HG03575 (cell line): ENCODE results near the gene PRPF8.
"Not testable (repeated sequence)": the region's sequence is repeated elsewhere in the genome, so short reads cannot be mapped to it uniquely, and the experiment has no call there.

Experiments used
- ATAC-seq: cut with Tn5 transposase; IDR thresholded peaks from one replicate; pipeline ENCODE4 v1.9.1; 2021; ENCODE audit not compliant: unreplicated experiment, insufficient number of reproducible peaks, low FRiP score; ENCODE audit errors: extremely low read depth

PRPF8 gene

DNA sequence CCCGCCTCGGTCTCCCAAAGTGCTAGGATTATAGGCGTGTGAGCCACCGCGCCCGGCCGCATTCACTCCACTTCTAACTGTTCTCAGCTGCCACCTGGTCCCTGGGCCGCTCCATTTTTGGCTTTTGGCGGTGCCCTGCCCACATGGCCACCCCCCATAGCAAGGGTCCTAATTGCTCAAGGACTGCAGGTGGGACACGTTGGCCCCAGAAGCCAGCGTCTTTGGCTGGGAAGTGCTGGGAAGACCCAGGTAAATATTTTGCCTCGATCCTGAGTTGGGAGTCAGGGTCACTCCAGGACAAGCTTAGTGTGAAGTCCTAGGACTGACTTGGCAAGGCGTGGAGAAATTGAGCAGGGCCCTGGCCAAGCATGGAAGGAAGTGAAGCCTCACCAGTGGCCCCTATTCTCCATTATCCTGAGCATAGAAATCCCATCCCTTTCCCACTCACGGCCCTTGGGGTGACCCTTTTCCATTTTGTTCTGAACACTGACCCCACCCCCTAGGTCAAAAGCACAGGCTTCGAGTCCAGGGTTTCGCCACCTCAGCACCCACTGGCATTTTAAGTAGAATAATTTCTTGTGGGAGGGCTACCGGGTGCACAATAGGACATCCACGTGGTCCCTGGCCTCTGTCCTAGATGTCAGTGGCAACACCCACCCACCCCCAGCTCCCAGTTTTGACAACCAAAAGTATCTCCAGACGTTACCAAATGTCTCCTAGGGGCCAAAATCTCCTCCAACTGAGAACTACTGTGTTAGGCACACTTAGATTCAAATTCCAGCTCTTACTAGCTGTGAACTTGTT is 33.9 kb upstream of the PRPF8 start:
- ATAC-seq: no peak

DNA sequence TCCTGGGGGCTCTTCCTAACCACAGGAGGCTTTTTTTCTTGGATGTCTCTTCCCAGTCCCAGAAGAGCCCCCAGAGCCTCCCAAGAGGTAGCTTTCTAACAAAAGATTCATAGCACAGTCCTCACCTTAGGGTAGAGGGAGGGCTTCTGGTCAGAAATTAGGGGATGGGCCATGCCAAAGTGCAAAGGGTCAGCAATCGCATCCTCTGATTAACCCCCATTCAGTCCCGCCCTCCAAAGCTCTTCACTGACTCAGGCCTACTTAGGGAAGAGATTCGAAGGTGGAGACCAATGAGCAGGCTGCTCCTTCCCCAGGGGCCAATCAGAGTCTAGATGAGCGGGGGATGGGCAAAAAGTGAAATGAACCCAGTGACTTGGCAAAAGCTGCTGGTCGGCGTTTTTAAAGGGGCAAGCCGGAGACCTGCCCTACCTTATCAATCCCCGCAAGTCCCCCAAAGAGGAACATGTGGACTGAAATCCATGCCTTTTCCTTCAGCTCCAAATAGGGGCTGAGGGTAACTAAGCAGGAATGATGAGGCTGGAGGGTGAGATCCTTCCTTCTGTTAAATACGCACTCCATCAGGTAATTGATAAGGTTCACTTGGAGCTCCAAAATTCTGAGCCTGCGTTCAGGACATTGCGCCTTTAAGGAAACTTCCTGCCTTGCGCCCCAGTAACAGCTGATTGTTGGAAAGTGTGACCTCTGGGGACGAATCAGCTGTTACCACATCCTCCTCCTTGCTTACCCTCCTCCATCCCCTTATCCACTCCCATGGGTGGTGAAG is 32.4 kb upstream of the PRPF8 start:
- ATAC-seq: no peak

DNA sequence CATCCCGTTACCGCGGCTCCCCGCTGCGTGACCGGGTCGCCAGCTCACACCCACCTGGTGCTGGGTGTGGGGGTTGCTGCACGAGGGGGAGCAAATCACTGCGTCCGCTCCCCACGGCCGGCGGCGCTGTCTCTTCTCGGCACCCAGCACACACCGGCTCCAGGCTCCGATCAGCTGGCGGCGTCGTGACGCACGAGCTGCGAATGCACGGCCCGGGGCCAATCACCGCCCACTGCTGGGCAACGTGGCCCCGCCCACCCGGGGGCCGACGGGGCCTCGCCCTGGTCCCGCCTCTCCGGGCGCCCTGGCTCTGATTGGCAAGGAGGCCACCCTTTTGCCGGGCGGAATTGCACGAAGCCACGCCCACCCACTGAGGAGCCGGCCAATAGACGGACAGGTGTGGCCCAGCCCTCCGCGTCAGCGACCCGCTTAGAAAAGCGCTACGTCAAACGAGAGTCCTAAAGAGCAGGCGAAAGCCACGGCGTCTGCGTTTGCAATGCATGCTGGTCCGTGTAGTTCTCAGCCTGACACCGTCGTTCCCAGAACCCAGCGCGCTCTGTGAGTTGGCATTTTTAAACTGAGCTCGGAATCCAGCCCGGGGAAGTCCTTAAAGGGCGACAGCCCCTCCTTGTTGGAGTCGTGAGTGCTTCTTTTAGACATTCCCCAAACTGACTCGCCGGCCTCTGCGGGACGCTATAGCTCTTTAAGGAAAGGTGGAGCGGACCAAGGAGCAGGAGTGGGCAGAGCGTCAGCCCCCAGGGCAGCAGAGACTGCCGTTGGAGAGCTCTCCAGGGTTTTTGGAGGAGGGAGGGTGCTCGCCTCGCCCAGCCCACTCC is 31.6 kb upstream of the PRPF8 start:
- peak; percentile 56 for ATAC-seq

DNA sequence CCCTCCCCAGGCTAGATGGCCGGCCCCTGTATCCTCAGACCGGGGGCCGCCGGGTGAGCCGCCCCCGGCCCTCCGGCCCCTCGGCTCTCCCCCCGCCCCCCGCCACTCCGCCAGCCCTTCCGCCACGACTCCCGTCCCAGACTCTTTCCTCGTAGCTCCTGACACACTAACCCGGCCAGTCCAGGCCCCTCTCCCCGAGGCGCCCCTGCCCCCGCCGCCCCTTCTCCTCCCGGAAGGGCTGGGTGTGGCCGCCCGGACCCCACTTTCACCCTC is 31.1 kb upstream of the PRPF8 start:
- ATAC-seq: no peak

DNA sequence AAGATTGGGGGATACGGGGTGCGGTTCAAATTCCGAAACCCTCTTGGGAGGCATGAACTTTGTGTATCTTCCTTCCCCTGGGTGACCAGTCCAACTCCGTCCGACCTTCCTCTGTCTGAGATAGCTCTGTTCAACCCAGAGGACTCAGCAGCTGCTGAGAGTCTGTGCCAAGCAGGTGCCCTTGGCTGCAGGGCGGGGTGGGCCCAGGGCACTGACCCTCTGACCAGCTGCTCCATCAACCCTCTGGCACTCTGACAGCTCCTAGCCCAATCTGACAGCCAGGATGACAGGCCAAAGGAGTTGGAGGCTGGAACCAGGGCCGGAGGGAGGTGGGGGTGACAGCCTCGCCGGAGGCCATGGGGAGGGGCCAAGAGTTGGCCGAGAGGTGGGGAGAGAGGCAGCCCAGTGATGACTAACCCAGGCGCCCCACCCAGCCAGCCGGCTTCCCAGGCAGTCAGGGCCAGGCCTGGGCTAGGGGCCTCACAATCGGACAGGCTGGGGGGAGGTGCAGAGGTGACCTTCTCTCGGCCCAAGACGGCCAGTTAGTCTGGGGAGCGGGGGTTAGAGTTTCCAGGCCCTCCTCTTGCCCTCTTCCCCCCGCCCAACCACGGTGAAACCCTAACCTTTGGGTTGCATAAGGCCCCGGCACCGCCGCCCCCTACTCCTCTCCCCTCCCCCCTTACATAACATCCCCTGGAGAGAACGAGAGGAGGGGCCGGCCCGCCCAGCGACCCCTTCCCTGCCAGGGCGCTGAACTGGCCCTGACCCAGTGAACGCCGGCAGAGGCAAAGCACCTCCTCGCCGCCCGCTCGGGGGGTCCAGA is 30.5 kb upstream of the PRPF8 start:
- ATAC-seq: no peak

DNA sequence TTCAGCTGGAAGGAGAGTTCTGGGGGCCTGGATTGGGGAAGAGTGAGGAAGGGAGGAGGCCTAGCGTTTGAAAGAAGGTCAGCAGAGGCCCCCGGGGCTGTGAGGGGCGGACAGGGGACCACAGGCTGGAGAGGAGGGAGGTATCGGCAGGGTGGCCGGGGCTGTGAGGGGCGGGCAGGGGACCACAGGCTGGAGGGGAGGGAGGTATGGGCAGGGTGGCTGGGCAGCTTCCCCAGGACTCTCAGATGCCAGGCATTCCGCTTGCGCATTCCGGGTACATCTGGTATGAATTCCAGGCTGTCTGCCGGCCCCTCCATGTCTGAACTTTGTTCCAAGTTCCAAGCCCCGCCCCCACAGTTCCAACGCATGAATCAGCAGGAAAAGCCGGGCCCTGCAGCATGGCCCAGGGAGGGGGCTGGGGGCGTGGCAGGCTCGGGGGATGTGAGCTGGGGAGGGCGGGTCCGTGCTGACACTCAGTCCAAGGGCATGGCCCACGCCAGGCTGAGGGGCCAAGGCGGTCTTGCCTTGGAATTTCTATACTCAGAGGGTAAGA is 29.8 kb upstream of the PRPF8 start:
- no peak for ATAC-seq

DNA sequence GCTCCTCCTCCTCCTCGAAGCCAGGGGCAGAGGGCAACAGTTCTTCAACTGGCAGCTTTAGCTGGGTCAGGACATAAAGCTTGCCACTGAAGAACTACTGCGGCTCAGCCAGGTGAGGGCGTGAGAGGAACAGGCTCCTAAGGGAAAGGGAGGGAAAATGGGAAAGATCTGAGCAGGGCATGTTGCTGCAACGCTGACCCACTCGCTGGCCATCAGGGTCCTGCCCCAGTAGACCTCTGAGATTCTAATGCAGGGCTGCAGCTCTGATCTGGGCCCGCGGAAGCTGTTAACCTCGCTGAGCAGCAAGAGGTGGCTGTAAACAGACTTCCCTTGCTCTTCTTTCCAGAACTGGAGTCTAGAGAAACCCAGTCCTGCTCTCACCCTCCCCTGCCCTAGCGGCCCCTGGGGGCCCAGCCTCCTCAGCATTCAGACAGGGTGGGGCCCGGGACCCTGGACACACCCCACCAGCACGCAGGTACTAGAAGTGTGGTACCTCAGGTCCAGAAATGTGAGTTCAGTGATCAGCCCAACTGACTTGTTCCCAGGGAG is 29.3 kb upstream of the PRPF8 start:
- ATAC-seq: no peak

DNA sequence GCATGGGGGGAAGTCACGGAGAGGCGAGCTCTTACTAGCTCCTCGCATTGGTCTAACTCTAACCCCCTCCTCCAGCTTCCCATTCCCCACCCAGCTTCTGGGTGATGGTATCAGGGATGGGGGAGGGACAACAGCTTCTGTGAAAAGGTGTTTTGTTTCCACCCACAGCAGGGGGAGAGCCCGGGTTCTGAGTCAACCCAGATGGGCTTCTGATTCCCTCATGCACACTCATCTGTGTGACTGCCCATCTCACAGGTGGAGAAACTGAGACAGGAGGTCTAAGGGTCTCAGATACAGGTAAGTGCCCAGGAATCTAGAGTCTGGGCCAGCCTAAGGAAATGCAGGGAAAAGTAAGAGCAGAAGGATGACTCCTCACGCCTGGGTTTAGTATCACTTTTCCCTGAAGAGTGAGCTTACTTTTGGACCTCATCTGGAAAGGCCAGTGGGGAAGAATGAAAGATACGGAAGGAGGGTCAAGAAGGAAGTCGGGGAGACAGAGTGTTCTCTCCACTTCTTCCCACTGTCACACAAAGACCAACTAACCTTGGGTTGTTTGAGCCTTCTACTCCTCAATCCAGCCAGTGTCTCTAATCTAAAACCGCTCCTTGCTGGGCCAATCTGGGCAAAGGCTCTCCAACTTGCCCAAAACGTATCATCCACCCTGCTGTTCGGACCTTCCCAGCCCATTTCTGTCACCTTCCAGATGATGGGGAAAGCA is 28.7 kb upstream of the PRPF8 start:
- no peak for ATAC-seq

DNA sequence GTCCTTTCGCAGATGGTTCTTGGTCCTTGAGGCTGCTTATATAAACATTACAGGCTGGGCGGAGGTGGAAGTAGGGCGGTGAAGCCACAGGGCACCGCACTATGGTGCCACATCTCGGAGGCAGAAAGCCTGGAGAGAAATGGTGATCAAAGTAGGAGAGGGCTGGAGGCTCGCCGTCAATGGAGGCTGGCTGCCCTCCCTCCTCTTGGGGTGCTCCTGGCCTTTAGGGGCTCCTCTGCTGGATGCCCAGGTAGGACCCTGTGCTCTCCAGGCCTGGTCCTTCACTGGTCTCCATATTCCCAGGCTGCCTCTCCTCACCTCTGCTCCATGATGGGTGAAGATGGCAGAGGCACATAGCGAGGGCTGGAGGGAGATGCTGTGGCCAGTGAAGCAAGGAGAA is 27.6 kb upstream of the PRPF8 start:
- ATAC-seq: no peak

DNA sequence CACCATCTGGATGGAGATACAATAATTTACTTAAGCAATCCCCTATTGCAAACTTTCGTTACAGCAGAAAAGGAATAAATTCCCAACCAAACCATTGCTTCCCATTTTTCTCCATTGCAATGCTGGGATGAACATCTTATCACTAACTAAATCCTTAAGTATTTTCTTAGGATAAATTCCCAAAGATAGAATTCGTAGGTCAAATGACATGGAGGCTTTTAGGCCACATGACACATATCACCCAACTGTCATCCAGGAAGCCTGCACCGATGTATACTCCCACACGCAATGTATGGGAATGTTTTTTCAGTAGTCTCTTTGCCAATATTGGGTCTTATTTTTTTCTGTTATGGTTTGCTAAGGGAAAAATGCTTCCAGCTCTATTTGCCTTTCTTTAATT is 27.1 kb upstream of the PRPF8 start:
- no peak for ATAC-seq

DNA sequence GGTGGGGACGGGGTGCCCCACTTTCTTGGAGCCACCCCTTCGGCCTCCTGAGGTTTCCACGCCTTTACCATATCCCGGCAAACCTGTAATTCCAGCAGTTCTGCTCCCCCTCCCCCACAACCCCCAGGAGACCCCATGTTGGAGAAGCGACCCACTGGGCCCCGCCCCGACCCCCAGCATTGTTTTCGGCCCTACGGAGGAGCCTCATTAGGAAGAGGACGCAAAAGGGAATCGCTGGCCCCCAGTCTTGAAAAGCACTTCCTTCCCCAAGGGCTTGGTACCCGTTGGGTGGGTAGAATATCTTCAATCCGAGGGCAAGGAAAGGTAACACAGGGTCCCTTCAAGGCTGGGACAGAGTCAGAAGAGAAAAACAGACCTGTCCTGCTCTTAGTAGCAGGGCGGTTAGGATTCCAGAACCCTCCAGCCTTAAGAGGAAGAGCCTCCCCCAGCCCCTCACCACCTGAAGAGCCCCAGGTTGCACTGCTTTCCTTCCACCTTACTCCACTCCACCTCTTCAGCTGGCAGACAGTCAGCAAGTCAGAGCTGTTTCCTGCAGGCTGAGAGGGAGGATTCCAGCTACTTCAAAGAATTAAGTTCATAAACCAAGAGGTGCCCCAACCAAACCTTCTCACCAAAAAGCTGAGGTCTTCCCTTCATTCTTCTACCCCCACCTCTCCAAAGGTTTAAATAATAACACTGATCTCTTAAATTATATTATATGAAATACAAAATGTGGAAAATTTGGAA is 26.3 kb upstream of the PRPF8 start:
- no peak for ATAC-seq

DNA sequence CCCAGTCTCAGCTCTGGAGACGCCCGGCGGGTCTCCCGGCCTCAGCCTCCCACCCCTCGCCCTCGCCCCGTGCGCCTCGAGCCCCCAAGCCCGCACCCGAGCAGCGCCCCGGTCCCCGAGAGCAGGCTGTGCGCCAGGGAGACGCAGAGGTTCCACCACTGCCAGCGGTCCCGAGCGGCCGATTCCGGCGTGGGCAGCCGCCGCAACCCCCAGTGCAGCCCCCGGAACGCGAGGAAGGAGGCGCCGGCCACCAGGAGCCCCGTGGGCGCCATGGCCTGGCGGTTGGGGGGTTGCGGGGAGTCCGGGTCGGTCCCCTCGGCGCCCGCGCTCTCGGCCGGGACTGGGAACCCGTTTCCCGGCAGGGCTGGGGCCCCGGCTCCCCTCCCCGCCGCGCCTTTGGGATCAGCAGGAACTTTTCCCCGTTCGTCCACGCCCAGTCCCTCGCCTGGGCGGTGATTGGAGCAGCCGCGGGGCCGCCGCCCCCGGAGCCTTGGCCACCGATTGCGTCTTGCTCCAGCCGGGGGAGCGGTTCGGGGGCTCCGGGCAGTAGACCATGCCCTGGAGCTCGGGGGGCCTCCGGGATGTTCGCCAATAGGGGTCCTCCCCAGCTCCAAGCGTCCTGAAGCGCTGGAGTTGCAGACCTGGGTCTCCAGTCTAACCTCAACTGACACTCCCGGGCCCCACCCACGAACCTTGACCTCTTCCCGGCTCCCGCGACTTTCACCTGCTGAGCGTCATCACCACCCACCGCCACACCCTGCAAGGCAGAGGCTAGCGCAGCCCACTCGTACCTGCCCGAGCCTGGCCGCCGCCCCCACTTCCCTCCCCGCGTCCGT is 25.5 kb upstream of the PRPF8 start, which contains the start of gene TLCD2:
Gene TLCD2, minus strand, starts transcription at position 407 of the 836 bp plus-strand sequence. Its CDS starts 135 bp downstream, at position 272.
- ATAC-seq: no peak

DNA sequence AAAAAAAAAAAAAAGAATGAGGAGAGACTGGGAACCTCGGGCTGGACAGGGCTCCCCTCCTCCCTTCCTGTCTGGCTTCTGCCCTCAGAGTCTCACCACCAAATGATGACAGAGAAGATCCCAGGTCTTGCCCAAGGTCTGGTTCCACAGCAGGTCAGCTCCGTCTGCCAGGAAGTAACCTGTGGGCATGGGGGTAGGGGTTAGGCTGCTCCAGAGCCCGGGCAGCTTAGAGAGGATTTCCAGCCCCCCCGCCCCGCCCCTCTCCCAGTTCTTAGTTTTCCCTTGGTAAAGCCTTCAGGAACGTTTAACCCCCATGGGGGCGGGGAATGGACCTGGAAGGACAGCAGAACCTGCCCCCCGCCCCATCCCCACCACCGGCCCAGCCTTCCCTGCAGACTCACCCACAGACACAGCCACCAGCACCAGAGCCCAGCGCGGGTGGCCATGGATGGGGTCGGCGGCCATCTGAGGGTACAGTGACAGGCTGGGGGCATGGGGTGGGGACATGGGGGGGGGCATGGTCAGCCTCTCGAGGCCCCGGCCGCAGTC is 24.8 kb upstream of the PRPF8 start:
- no peak for ATAC-seq

DNA sequence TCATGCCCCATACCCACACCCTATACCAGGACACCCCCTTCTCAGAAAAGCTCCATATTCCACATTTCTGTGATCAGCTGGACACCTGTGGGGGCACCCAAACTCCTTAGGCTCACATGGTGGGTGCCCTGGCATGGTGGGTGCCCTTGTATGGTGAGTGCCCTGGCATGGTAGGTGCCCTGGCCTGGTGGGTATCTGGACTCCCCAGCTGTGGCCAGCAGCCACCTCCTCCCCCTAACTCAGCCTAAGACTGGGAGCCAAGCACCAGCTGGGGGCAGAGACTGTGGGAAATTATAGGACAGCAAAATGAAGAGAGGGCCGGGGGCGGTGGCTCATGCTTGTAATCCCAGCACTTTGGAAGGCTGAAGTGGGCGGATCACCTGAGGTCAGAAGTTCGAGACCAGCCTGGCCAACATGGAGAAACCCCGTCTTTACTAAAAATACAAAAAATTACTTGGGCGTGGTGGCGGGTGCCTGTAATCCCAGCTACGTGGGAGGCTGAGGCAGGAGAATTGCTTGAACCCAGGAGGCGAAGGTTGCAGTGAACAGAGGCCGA is 24.2 kb upstream of the PRPF8 start:
- not testable (repeated sequence) for ATAC-seq

DNA sequence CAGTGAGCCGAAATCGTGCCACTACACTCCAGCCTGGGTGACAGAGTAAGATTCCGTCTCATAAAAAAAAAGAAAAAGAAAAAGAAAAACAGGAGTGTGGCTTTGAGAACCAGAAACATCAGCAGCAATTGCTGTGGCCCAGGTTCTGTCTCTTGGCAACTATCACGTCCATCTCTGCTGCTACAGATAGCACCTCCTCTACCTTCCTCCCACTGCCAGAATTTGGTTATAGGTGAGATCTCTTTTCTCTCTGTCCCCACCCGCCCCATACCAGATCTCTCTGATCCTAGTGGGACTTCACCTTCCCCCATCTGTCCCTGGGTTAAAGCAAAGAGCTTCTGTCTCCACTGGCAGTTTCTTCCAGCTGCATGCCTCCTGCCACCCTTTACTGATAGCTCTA is 22.4 kb upstream of the PRPF8 start:
- no peak for ATAC-seq

DNA sequence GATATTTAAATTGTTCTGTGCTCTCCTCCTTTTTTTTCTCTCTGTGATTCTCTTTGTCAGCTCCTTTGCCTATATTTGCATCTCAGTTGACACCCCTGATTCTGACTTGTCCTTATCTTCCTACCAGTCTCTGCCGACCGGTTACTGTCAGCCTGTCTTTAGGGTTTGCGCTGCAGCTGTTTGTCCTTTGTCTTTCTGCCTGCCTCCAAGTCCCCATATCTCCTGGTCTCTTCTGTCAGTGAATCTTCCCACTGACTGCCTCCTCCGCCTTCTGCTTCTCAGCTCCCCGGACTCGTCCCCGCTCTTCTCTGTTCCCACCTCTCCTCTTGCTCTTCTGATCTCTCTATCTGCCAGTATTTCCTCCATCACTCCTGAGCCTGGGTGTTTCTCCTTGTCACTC is 20.3 kb upstream of the PRPF8 start:
- ATAC-seq: no peak
